Nephron (organoid): Measurements from ENCODE around the gene MCAT.
A peak's percentile ranks its signal among the peaks of the same experiment; 100 is the strongest.

Experiments used
- H3K27ac Mint-ChIP-seq, 3 experiments: 2 replicates each; pipeline ENCODE4 v1.8.0; 2020; ENCODE audit warnings: mixed read lengths in 3 of 3, mild to moderate bottlenecking in 2 of 3, moderate library complexity in 1 of 3
- H3K27me3 Mint-ChIP-seq: 2 replicates; pipeline ENCODE4 v1.8.0; 2021; ENCODE audit warnings: low read depth, mild to moderate bottlenecking, moderate library complexity, mixed read lengths
- H3K36me3 Mint-ChIP-seq: 2 replicates; pipeline ENCODE4 v1.8.0; 2020; ENCODE audit warnings: low read depth, mixed read lengths
- H3K4me1 Mint-ChIP-seq: 2 replicates; pipeline ENCODE4 v1.8.0; 2020; ENCODE audit warnings: mixed read lengths
- H3K4me3 Mint-ChIP-seq, 3 experiments: 2 replicates each; pipeline ENCODE4 v1.8.0; 2020; ENCODE audit warnings: mild to moderate bottlenecking in 3 of 3, mixed read lengths in 3 of 3, moderate library complexity in 2 of 3
- H3K9me3 Mint-ChIP-seq: 2 replicates; pipeline ENCODE4 v1.8.0; 2020; ENCODE audit warnings: mixed read lengths
- CTCF ChIP-seq, 3 experiments: fragments of 200-600 bp; sonication (generic); IDR thresholded peaks; one replicate each; pipeline ENCODE4 v1.5.0; 2021; ENCODE audit warnings: antibody characterized with exemption in 3 of 3; ENCODE audit not compliant: unreplicated experiment in 3 of 3

Gene MCAT

DNA sequence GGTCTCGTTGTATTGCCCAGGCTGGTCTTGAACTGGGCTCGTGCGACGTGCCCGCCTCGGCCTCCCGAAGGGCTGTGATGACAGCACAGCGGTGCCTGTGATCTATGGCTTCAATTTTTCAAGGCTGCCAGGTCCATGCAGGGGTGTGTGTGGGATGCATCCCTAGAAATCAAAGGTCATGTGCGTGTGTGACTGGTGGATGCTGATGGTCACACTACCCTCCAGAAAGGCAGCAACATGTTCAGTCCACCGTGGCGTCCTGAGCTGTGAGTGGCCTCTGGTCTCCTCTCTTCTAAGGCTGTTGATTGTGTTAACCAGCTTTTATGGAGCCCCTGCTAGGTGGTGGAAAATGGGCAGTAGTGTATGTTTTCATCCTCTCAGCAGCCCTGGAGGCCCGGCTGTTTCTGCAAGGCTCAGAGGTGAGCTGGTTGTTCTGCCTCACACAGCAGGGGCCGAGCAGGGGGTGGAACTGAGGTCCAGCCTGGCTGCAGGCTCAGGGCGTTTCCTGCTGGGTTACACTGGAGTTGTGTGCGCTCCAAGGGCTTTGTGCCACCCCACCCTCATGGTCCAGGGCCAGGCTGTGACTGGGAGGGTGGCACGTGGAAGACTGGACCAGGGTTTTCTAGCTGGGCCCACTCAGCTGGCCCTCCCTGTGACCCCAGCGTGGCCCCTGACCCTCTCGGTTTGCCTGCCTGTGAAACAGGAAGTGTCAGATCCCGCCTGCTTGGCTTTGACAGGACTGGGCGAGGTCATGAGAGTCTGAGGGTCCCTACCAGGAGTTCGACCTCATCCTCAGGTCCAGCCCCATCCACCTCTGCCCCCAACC lies 25.0 kb downstream of the MCAT start:
- TF ChIP-seq CTCF (IDR thresholded peaks at IDR 0.05; ENCODE audit: unreplicated experiment in 3 of 3), result no peak
- peaks cover 41% of the 10 kb centered on the region for H3K27me3 Mint-ChIP-seq
- no peaks in the 10 kb centered on the region for H3K4me1 Mint-ChIP-seq
- H3K4me3 Mint-ChIP-seq, result no peak overlapping the region
- no peak overlapping the region for H3K27ac Mint-ChIP-seq
- H3K9me3 Mint-ChIP-seq, result no peaks in the 10 kb centered on the region
- H3K36me3 Mint-ChIP-seq, result no peaks in the 10 kb centered on the region

DNA sequence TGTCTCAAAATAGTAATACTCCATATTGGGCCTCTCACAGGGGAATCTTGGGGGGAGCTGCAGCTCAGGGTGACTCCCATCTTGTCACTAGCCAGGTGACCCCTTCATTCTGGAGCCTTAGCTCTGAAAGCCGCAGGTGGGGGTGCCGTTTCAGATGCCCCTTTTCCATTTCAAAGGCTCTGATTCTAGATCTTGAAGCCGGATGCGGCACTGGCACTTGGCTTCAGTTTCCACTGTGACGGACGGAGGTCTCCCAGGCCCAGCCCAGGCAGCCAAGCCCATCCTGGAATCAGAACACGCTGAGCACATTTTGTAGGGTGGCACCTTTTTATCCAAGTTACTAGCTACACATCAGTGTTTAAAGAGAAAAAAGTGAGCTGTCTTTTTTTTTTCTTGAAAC lies 26.3 kb downstream of the MCAT start:
- H3K4me3 Mint-ChIP-seq, result no peak overlapping the region
- no peak for TF ChIP-seq CTCF (IDR thresholded peaks at IDR 0.05; ENCODE audit: unreplicated experiment in 3 of 3)
- no peaks in the 10 kb centered on the region for H3K4me1 Mint-ChIP-seq

GRCh38 chr22:43114958-43115357 lies 28.2 kb downstream of the MCAT start:
- H3K36me3 Mint-ChIP-seq, result no peaks in the 10 kb centered on the region
- H3K27me3 Mint-ChIP-seq, result peaks cover 60% of the 10 kb centered on the region
- H3K4me1 Mint-ChIP-seq, result no peaks in the 10 kb centered on the region
- no peak overlapping the region for H3K4me3 Mint-ChIP-seq
- H3K9me3 Mint-ChIP-seq, result no peaks in the 10 kb centered on the region
- TF ChIP-seq CTCF (IDR thresholded peaks at IDR 0.05; ENCODE audit: unreplicated experiment in 3 of 3), result no peak
- no peak overlapping the region for H3K27ac Mint-ChIP-seq

More for the DNA sequence above, 26.3 kb downstream of the MCAT start:
- Mint-ChIP-seq H3K27me3 (peaks cover 47% of the 10 kb centered on the region), H3K27ac (no peak overlapping the region), H3K36me3 (no peaks in the 10 kb centered on the region), H3K9me3 (no peaks in the 10 kb centered on the region)

- no peak overlapping the region for H3K27ac Mint-ChIP-seq
- no peak for TF ChIP-seq CTCF (IDR thresholded peaks at IDR 0.05; ENCODE audit: unreplicated experiment in 3 of 3)
- peaks cover 71% of the 10 kb centered on the region for H3K27me3 Mint-ChIP-seq
- peak overlapping the region in 1 of 3 experiments; percentile 26 for H3K4me3 Mint-ChIP-seq
- H3K36me3 Mint-ChIP-seq, result no peaks in the 10 kb centered on the region
- H3K9me3 Mint-ChIP-seq, result no peaks in the 10 kb centered on the region
- no peaks in the 10 kb centered on the region for H3K4me1 Mint-ChIP-seq
These were observed 29.5 kb downstream of the MCAT start for GRCh38 chr22:43113526-43114251.

DNA sequence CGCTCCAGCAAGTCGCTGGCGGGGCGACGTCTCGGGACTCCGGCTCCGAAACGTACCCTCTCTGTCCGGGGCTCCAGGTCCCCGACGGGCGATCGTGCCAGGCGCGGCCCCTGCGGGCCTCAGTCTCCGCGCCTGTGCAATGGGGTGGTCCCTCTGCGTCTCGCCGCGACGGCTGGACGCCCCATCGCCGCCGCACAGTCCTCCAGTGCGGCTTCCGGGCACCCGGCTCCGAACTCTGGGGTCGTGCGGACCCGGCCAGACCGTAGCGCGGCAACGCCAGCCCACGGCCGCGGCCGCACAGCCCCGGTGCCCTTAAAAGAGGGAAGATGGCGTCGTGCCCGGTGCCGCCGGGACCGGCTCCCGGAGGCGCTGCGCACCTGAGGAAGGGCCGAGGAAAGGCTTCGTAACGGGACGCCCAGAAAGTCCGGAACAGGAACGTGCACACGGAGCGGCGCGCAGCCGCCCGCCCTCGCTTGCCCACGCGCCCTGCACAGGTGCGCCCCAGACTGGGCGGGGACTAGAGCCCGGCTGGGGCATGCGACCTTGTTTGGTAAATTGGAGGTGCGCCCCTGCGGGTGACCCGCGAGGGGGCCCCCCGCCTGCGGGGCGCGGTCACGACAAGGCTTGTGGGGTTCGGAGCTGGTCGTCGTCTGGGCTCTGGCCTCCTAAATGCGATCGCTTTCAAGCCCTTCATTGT lies 32.1 kb downstream of the MCAT start:
- Mint-ChIP-seq H3K27me3 (peaks cover 90% of the 10 kb centered on the region), H3K27ac (no peak overlapping the region), H3K36me3 (no peaks in the 10 kb centered on the region), H3K4me3 (peak overlapping the region; percentile 71 to 81 (median 79)), H3K9me3 (no peaks in the 10 kb centered on the region), H3K4me1 (no peaks in the 10 kb centered on the region)
- TF ChIP-seq CTCF (IDR thresholded peaks at IDR 0.05; ENCODE audit: unreplicated experiment in 3 of 3), result no peak
